Measurements from ENCODE around the gene ABLIM1.

ABLIM1 gene

GRCh38 chr10:114646426-114646825 is 11.6 kb downstream of the ABLIM1 start:
- DNase-seq, result no peak

DNA sequence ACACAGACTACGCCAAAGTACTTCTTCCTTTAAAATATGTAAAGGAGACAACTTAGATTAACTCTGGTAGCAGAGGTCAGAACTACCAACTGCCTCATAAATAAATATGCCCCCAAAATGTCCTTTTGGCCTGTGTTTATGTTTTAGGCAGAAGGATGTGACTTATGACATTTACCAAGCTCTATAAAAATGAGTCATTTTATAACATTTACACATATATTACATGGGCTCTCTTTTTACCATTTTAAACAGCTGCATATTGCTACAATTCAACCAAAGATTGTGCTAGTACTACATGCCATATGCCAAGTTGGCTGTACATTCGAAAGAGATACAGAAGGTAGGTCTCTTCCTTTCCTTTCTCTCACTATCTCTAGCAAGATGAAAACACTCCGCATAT is 12.4 kb downstream of the ABLIM1 start:
- no peak for DNase-seq

- no peak for DNase-seq
These were observed 14.9 kb downstream of the ABLIM1 start for GRCh38 chr10:114643158-114643557.

- DNase-seq, result no peak
These were observed 15.3 kb downstream of the ABLIM1 start for GRCh38 chr10:114642729-114643128.

DNA sequence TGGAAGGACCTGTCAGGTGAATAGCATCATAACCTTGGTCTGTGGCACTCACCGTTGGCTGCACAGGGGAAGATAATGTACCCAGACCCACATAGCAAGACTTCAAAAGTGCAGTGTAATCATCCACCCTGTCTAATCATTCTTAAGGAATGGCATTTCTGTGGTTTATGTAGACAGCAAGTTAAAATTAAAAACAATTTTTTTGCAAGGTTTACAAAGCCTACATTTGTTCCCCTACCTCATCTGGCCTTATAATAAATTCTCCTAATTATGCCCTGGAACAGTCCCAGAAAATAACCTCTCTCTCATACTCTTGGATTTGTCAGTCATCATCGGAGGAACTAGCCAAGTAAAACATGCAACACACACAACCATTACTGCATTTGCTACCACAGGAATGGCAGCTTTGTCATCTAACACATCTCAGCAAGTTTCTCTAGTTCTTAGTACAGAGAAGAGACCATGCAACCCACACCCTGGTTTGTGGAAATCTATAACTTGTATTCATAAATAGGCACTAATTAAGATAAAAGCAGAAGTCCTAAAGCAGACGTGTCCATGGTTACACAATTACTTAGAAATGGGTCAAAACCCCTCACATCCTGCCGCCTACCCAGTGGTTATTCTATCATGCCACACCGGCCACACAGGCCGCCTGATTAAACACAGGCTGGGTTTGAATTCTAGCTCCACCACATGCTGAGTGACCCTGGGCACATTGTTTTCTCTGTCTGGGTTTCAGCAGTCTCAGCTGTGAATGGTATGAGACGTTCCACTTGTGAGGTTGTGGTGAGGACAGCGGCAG is 19.1 kb downstream of the ABLIM1 start:
- no peak for DNase-seq

- DNase-seq, result no peak
These were observed 22.1 kb downstream of the ABLIM1 start for GRCh38 chr10:114635797-114636550.

GRCh38 chr10:114635101-114635500 is 23.0 kb downstream of the ABLIM1 start:
- no peak for DNase-seq

DNA sequence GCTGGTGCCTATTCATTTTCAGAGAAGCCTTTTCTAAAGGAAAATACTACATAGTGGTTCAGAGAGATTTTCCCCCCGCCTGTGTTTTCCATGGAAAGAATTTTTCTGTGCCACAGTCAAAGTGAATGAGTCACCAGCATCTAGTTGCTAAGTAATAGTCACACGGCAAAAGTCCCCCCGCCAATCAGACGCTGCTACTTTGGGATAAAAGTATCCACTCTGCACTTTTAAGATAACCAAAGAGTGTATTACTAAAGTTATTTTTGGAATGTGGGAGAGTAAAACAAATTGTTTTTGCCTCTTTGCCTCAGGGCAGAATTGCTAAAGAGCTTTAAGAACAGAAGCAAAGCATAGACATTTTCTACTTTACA is 23.5 kb downstream of the ABLIM1 start:
- DNase-seq, result no peak

DNA sequence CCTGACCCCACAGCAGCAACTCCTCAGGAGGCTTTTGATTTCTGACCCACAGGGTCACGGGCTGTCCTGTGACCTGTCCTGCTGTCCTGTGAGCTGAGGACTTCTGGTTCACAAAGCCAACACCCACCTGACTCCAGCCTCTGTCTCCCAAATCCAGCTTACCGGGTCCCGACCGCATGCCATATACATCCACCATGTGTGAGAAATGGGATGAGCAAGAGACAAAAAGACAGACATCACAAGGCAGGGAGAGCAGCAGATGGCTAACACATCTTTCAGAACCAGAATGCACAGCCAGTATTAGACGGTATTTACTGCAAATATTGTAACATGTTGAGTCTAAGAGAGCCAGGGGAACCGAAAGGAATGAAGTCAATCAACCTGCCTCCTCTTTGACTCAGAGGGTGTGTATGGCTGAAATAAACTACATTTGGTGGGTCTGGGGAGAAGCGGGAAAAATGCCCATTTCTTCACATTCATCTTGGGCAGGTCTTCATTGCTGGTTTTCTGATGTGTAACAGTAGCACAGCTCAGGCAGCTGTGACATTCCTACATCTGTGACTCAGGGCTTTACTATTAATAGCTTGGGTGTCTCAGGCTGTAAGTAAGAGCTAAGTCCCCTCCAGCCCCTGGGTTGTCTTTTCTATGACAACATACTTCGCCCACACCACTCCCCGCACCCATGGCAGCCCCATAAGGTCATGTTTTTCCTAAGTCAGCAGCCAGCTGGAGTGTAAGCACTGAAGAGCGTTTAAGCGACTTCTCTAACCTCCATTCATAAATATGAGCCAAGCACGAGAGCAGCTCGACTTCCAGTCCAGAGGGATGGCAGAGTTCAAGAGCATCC is 25.0 kb downstream of the ABLIM1 start:
- DNase-seq, result no peak

DNA sequence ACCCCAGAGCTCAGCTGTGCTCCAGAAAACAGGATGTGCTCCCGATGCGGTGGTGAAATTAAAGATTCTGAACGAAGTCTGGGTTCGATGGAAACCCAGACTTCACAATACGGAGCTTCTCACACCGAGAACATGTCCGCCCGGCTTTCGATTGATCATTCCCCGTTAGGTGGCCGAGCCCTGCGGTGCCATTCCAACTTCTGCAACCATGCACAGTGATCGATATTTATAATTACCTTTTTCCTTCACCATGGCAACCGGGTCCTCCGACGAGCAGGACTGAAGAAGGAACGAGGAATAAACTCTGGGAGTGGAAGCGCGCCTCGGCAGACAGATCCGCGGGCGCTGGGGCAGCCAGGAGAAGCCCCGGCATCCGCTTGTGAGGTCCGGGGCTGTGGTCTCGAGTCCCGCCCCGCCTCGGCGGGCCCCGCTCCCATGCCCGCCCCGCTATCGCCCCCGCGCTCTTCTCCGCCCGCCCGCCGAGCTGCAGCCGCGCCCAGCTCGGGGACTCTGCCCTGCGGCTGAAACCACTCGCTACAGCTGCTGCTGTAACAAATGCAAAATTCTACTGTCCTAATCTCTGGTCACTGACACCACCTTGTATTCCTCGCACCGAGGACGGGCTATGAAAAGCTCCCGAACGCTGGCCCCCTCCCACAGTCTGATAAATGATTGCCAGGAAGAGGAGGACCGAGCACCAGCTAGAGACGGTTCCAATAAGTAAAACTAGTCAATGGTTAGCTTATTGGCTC is 26.2 kb downstream of the ABLIM1 start:
- no peak for DNase-seq

DNA sequence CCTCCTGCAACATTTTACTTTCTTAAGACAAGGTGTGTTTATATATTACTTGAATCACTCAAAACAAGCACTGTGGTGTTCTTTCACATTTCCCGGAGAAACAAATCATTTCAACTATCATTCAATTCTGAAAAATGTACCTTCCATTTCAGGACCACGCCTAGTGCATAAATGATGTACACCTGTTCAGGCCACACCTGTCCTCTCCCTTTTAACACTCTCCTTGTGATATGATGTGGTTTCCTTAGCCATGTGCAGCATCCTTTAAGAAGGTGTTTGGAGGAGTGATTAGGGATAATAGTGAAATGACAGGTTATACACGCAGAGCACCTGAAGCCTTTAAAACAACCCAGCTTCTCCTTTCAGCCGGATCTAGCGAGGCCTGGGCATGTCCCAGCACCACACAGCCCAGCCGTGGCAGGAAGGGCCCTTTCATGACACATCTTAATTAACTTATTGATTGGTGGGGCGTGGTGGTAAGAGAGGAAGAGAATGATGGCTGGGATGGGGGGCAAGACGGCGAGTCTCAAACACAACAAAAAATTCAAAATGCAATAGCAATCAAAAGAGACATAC is 26.9 kb downstream of the ABLIM1 start:
- DNase-seq, result no peak

GRCh38 chr10:114629824-114630730 is 28.0 kb downstream of the ABLIM1 start:
- no peak for DNase-seq

- no peak for DNase-seq
These were observed 28.8 kb downstream of the ABLIM1 start for GRCh38 chr10:114629083-114629823.

DNA sequence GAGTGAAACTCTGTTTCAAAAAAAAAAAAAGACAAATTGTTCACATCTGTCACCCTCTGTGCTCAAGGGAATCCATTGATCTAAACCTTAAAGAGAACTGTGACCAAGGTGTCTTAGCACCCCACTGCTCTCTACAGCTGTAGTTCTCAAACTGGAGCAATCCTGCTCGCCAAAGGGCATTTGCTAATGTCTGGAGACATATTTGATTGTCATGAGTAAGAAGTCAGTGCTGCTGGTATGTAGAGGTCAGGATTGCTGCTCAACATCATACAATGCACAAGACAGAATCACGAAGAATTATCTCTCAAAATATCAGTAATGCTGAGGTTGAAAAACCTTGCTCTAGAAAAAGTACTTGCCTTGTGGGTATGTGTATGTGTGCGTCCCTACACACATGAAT is 30.0 kb downstream of the ABLIM1 start:
- no peak for DNase-seq

GRCh38 chr10:114626841-114627240 is 31.2 kb downstream of the ABLIM1 start:
- DNase-seq, result no peak

DNA sequence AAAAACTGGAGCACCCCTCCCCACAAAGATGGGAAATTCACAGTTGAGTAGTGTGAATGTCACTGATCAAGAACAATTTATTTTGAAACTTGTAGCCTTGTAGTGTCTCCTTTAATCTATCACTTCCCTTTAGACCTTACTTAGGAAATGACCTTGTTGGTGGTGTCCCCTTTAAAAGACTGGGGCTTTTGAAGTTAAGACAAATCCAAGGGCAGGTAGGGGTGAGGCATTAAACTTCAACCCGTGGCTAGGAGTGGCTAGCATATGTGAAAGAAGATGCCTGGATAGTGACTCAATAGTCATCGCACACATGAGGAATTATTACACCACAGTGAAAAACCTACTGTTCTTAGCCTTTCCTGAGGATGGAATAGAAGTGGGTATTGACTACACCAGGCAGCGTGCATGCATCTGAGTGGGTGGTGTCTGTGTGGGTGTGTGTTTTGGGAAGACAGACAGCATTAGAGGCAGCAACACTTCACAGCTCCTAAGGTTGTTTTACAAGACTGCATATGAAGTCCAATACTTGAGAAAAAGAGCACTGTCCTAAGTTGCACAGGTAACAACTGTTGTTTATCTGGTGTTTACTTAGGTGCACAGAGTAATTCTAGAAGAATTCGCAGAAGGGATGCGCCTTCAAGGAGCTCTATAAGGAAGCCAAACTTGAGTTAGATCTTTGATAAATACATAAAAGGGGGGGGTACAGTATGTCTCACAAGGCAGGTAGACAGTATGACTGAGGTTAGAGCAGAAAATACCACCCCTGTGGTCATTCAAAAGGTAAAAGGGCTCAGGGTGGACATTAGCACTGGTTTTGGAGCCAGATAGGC is 32.9 kb downstream of the ABLIM1 start:
- no peak for DNase-seq

GRCh38 chr10:114624422-114624821 is 33.7 kb downstream of the ABLIM1 start:
- DNase-seq, result no peak

GRCh38 chr10:114623661-114624294 is 34.3 kb downstream of the ABLIM1 start:
- no peak for DNase-seq

- no peak for DNase-seq
These were observed 34.9 kb downstream of the ABLIM1 start for GRCh38 chr10:114623155-114623554.

Data from NCI-H1436 treated with DMSO at 0.1 percent for 48 hours (cell line).